SK-N-MC (cell line): ENCODE results near the gene DOLK.

Experiments used
- EZH2 ChIP-seq: fragments of 200-600 bp; sonication (generic); IDR thresholded peaks from one replicate; pipeline ENCODE4 v1.6.1; 2017; ENCODE audit warnings: antibody characterized with exemption
- FOXP2 ChIP-seq: optimal IDR thresholded peaks from 2 replicates; pipeline ENCODE3; 2011; ENCODE audit warnings: mild to moderate bottlenecking, moderate library complexity; ENCODE audit not compliant: insufficient read depth; ENCODE audit errors: extremely low read length, control extremely low read depth
- POLR2AphosphoS5 ChIP-seq: IDR thresholded peaks from 2 replicates; pipeline ENCODE4 v1.6.1; 2012; ENCODE audit warnings: mild to moderate bottlenecking, low read depth, low read length, borderline replicate concordance

DNA sequence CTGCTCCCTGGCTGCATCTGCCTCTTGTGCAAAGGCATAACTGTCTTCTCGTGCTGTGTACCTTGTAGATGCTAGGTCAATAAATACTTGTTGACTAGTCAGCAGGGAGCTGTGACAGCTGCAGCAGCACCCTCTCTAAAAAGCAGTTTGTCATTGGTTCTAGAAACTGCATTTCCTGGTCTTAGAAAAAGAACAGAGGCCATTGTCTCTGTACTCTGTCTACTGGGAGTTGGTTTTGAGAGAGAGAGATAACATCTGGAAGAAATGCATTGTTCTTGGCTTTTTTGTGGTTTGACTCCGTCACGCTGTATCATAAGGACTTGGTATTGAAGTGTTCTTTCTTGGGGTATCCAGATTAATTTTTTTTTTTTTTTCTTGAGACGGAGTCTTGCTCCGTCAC lies 48.4 kb upstream of the DOLK start:
- TF ChIP-seq POLR2AphosphoS5: no peak
- no peak for TF ChIP-seq EZH2
- no peak for TF ChIP-seq FOXP2
